ENCODE measurements around the gene STARD5. TPM values are rescaled to one million over a fixed set of nuclear protein-coding genes. Genes with fewer than 3 reads are reported as not detected.

The STARD5 gene
- total RNA-seq, 1 experiment from 2014 or later, result 2.3 TPM

DNA sequence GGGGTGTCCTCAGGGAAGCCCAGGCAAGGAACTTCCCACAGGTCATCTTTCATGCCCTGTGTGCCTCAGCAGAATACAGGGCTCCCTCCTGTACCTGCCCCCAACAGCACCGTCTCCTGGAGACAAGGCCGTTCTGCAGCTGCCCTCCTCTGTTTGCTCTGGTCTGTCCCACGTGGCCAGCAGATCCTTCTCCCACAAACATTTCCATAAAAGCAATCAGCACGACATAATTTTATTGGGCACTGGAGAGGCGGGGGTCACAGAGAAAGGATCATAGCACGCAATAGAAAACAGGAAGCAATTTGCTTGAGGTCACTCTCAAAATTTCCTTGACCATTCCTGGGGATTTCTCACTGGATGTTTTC, 29.4 kb downstream of the STARD5 start:
- Histone ChIP-seq H2BK20ac (ENCODE audit: low read depth, low read length, poor library complexity, severe bottlenecking) (no peak overlapping the region), H2BK15ac (ENCODE audit: low read depth, low read length) (no peak overlapping the region), H4K20me1 (ENCODE audit: control insufficient read depth, insufficient read depth, insufficient read length) (no peaks in the 10 kb centered on the region), H4K8ac (replicated peaks; ENCODE audit: insufficient read length, low read depth, low read length) (no peak overlapping the region), H2BK120ac (ENCODE audit: low read depth, low read length, poor library complexity, severe bottlenecking) (no peak overlapping the region), H3K23me2 (ENCODE audit: insufficient read length, low read depth, low read length, poor library complexity, severe bottlenecking) (no peaks in the 10 kb centered on the region), H3K4me2 (ENCODE audit: insufficient read depth, insufficient read length, low read length) (no peak overlapping the region), H3K27ac (ENCODE audit: insufficient read length, low read depth, low read length) (no peak overlapping the region), H3K18ac (ENCODE audit: insufficient read length, low read depth, low read length) (no peak overlapping the region), H3T11ph (ENCODE audit: low read length) (no peak overlapping the region), H4K91ac (ENCODE audit: insufficient read length, low read depth, low read length) (no peak overlapping the region), H3K14ac (ENCODE audit: insufficient read depth, low read length) (no peak overlapping the region), H2BK12ac (ENCODE audit: insufficient read length, low read depth, low read length) (no peak overlapping the region), H2AFZ (ENCODE audit: low read length) (no peak overlapping the region), H3K9ac (ENCODE audit: extremely low read depth, insufficient read length, low read length) (no peak overlapping the region), H3K79me2 (ENCODE audit: insufficient read depth, low read length) (no peaks in the 10 kb centered on the region), H3K9me3 (ENCODE audit: control insufficient read depth, low read depth, low read length) (no peaks in the 10 kb centered on the region), H3K4me1 (ENCODE audit: insufficient read depth, low read length) (peaks cover 5% of the 10 kb centered on the region; the same call in 1 of the 2 replicates), H3K56ac (ENCODE audit: insufficient read length, low read depth, low read length) (no peak overlapping the region), H3K79me1 (ENCODE audit: insufficient read depth, low read depth, low read length, poor library complexity, severe bottlenecking) (no peaks in the 10 kb centered on the region), H4K5ac (ENCODE audit: insufficient read length, low read depth, low read length) (no peak overlapping the region), H2AK5ac (ENCODE audit: insufficient read length, low read length) (no peak overlapping the region), H3K4ac (ENCODE audit: low read depth, low read length) (no peak overlapping the region), H2BK5ac (ENCODE audit: insufficient read length, low read length) (no peak overlapping the region), H3K23ac (ENCODE audit: insufficient read length, low read depth, low read length) (no peak overlapping the region), H3K27me3 (ENCODE audit: insufficient read depth, low read length) (no peaks in the 10 kb centered on the region)
- TF ChIP-seq, protein P1, sequence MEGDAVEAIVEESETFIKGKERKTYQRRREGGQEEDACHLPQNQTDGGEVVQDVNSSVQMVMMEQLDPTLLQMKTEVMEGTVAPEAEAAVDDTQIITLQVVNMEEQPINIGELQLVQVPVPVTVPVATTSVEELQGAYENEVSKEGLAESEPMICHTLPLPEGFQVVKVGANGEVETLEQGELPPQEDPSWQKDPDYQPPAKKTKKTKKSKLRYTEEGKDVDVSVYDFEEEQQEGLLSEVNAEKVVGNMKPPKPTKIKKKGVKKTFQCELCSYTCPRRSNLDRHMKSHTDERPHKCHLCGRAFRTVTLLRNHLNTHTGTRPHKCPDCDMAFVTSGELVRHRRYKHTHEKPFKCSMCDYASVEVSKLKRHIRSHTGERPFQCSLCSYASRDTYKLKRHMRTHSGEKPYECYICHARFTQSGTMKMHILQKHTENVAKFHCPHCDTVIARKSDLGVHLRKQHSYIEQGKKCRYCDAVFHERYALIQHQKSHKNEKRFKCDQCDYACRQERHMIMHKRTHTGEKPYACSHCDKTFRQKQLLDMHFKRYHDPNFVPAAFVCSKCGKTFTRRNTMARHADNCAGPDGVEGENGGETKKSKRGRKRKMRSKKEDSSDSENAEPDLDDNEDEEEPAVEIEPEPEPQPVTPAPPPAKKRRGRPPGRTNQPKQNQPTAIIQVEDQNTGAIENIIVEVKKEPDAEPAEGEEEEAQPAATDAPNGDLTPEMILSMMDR (conservative IDR thresholded peaks at IDR 0.05), result no peak; the same call in 2 of the 3 replicates
- Mint-ChIP-seq H3K9me3 (no peaks in the 10 kb centered on the region), H3K4me1 (peaks cover 11 to 18% of the 10 kb centered on the region in 2 experiments), H3K36me3 (ENCODE audit: insufficient read depth in 1 of 3, low read depth in 3 of 3) (no peaks in the 10 kb centered on the region), H3K27ac (no peak overlapping the region), H3K4me3 (no peak overlapping the region), H3K27me3 (ENCODE audit: low read depth) (peaks cover 17% of the 10 kb centered on the region)
- WGBS (ENCODE audit: extremely low coverage, insufficient read length, low lambda C conversion rate), result no CpG with 5 or more reads among the region's 6 CpGs
- DNase-seq, result peak; percentile 48
